GM21526 (cell line): ENCODE results near the gene C1QTNF2.

Source experiments
- ATAC-seq: cut with Tn5 transposase; IDR thresholded peaks from one replicate; pipeline ENCODE4 v1.9.1; 2021; ENCODE audit warnings: moderate library complexity; ENCODE audit not compliant: unreplicated experiment, low FRiP score

The C1QTNF2 gene

GRCh38 chr5:160375701-160376100 lies 5.3 kb upstream of the C1QTNF2 start:
- no peak for ATAC-seq

DNA sequence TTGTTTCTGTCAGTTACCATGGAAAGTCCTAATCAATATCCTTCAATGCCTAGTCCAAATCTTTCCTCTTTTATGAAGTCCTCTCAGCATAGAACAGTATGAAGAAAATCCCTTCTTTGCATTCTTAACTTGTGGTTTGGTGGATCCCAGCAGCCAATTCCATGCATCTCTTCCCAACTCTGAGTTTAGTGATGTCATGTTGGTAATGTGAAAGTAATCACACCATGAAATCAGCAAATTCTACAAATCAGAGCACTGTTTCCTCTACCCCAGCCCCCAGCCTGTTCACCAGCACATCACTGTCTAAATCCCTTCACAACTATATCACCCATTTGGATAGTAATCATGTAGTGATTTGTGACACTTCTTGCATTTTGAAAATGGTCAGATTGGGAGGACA lies 4.7 kb upstream of the C1QTNF2 start:
- no peak for ATAC-seq

- ATAC-seq = no peak
Measured at GRCh38 chr5:160371294-160371693, 868 bp upstream of the C1QTNF2 start.

DNA sequence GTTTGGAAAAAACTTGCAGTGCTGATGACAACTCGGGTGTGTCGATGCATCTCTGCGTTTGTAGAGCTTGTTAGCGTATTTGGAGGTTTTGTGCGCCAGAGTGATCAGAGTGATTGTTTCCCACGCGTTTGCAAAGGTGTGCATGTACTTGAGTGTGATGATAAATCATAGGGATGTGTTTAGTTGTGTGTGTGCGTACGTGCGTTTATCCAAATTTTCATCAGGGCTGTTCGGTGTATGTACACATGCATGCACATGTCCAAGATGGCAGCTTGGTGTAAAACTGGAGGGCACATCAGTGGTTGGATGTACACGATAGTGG lies 248 bp upstream of the C1QTNF2 start:
- ATAC-seq = no peak

GRCh38 chr5:160367885-160368284 lies 2.5 kb downstream of the C1QTNF2 start:
- no peak for ATAC-seq

GRCh38 chr5:160367261-160367660 lies 3.2 kb downstream of the C1QTNF2 start:
- no peak for ATAC-seq

GRCh38 chr5:160366230-160366629 lies 4.2 kb downstream of the C1QTNF2 start:
- no peak for ATAC-seq

DNA sequence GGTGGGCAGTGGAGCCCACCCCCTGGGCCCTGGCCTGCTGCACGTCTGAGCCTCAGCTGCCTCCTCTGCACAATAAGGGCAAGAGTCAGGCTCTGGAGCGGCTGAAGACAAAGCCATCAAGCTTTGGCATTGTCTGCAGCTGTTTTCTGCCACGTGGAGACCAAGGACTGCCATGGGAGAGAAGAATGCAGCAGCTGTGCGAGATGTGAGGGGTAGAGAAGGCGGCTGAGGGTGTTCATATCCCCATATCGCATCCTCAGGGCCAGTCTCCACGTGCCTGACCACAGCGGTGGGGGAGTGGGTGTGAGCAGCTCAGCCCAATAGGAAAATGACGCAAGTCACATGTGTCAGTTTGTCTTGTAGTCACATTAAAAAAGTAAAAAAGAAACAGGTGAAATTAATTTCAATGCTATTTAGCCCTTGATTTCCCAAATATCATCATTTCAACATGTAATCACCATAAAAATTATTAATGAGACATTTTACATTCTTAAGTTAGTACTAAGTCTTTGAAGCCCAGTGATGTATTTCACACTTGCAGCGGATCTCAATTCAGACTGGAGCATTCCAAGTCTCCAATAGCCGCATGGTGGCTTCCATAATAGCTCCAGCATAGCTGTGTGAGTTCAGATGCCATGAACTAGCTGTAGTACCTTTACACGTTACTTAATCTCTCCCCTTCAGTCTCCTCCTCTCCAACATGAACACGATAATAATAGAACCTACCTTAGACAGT lies 6.6 kb downstream of the C1QTNF2 start:
- ATAC-seq = no peak

DNA sequence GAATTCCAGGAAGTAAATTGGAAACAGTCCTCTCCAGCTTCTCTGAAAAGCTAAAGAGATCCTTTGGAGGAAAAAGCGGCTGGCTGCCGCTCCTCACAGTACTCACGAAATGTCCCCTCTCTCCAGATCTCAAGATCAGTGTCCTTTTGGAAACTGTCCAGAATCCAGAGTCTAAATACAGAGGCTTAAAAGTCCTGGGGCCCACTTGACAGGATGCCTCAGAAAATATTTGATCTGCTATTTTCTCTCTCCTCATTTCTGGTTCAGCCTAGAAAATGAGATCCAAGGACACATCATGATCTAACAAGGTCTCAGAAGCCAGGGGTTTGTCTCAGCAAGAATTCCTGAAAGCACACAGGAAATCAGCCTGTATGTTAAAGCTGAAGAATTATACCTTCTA lies 7.2 kb downstream of the C1QTNF2 start:
- ATAC-seq = no peak

- ATAC-seq = no peak
Measured at GRCh38 chr5:160361624-160362228, 8.7 kb downstream of the C1QTNF2 start.

- ATAC-seq = no peak
Measured at GRCh38 chr5:160360310-160360709, 10.1 kb downstream of the C1QTNF2 start.

- ATAC-seq = no peak
Measured at GRCh38 chr5:160359816-160360215, 10.6 kb downstream of the C1QTNF2 start.

GRCh38 chr5:160359242-160359641 lies 11.2 kb downstream of the C1QTNF2 start:
- no peak for ATAC-seq

- no peak for ATAC-seq
Measured at GRCh38 chr5:160357861-160358411, 12.5 kb downstream of the C1QTNF2 start.

- no peak for ATAC-seq
Measured at GRCh38 chr5:160357394-160357793, 13.0 kb downstream of the C1QTNF2 start.

DNA sequence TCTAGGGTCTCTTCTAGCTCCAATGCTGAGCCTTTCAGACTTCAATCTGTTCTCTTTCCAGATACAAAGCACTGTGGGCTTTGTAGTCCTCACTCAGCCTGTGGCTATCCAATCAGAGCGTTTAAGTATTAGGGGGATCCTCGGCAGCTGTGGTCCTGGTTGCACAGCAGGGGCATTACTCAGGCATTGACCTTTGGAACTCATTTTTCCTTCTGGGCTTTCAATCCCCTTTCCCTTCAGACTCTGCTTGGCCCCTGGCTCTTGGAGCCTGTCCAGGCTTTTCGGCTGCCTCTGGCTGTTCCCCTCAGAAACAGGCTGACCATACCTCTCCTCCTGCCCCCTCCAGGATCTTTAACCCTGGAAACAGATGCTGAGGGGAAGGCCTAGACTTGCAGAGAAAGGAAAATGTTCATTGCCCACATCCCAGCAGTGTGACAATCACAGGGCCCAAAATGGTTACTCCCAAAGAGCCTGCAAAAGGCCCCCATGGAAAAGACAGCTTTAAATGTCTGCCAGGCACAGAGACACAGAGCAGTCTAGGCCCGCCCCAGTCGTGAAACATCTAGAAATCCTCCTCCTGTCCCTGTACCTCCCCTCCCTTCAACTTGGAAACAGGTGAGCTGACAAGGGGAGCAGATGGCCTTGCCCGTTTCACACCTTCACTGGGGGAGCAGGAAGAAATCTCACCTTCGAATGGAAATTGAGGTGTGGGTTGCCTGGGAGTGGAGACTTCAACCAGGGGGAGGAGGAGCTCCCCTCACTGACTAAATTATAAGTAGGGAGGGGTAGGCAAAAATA lies 13.7 kb downstream of the C1QTNF2 start:
- no peak for ATAC-seq

- no peak for ATAC-seq
Measured at GRCh38 chr5:160354666-160355065, 15.8 kb downstream of the C1QTNF2 start.

GRCh38 chr5:160353379-160353778 lies 17.0 kb downstream of the C1QTNF2 start:
- no peak for ATAC-seq

DNA sequence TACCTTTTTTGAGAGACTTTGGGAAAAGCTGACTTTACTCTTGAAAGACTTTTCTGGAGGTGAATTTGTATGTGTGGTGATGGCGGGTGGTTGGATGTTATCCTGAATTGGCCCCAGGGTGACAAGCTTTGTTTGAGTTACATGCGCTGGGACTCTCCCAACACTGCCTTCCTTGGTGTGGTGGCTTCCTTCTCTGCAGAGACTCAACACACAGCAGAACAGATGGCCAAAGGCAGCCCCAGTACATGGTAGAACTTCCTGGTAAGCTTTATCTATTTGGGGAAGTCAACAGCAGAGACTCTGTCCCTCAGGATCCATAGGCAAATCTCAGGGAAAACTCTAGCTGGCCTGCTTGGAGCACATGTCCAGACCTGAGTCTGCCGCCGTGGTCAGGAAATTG lies 18.1 kb downstream of the C1QTNF2 start:
- ATAC-seq = no peak

- ATAC-seq = no peak
Measured at GRCh38 chr5:160349935-160350303, 20.5 kb downstream of the C1QTNF2 start.

DNA sequence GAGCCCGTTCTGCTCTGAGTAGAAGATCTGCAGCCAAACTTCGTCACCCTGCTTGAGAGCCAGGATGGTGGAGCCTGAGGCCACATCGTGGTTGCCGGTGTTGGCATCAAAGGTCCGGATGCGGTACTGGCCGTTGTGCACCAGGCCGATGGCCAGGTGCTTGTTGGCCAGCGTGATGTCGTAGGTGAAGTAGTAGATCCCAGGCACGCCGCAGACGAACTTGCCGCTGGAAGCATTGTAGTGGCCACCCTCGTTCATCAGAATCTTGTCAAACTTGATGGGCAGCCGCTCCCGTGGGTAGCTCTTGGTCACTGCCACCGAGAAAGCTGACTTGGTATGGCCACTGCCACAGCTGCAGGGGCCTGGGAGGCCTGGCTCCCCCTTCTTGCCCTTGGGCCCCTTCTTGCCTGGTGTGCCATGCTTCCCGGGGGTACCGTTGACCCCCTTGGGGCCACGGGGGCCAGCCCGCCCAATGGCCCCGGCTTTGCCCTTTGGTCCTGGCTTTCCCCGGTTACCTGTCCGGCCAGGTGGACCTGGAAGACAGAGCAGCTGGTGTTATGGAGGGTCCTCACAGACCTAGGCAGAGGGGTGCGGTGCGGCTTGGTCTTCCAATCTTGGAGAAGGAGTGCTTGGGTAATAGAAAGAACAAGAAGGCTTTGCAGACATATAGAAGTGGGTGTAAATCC lies 21.0 kb downstream of the C1QTNF2 start:
- no peak for ATAC-seq
